H1 (cell line): ENCODE measurements around the gene TECTB. TPM values are rescaled to one million over a fixed set of nuclear protein-coding genes. Genes with fewer than 3 reads are reported as not detected.

Experiments used
- CTCF ChIA-PET: fragments of 300-600 bp; sonication (Branson Sonifier 250); formaldehyde crosslinking; loops from one replicate; lab custom pipeline; 2021; ENCODE audit not compliant: partially characterized antibody; lab: Charles Lee
- POLR2A ChIA-PET: fragments of 300-600 bp; sonication (Branson Sonifier 250); formaldehyde crosslinking; loops from one replicate; lab custom pipeline; 2021; ENCODE audit warnings: inconsistent platforms; ENCODE audit not compliant: partially characterized antibody; lab: Charles Lee
- DNase-seq, 2 experiments: peaks; one replicate each; pipeline versions ENCODE4 v3.0.0 to v3.0.0-alpha.2; 2010 to 2022; ENCODE audit warnings: low spot score in 2 of 2, low read depth in 1 of 2, mixed read lengths in 1 of 2
- FAIRE-seq: peaks from 2 replicates; lab custom pipeline; 2011; peaks lifted over from hg19 to GRCh38; lab: Jason Lieb, UNC
- H2AFZ ChIP-seq: 2 replicates; pipeline ENCODE4 v1.8.1; 2012; ENCODE audit warnings: low read length, inconsistent platforms
- H2AK5ac ChIP-seq: 2 replicates; pipeline ENCODE4 v1.6.1; 2013; ENCODE audit warnings: low read depth, low read length
- H2BK120ac ChIP-seq: replicated peaks from 2 replicates; pipeline ENCODE3; 2013; ENCODE audit warnings: low read depth, low read length, inconsistent platforms
- H2BK12ac ChIP-seq: 2 replicates; pipeline ENCODE4 v1.6.1; 2013; ENCODE audit warnings: low read depth, low read length
- H2BK15ac ChIP-seq: 2 replicates; pipeline ENCODE4 v1.6.1; 2013; ENCODE audit warnings: low read length
- H2BK20ac ChIP-seq: 2 replicates; pipeline ENCODE4 v1.6.1; 2013; ENCODE audit warnings: low read length
- H2BK5ac ChIP-seq: 2 replicates; pipeline ENCODE4 v1.6.1; 2013; ENCODE audit warnings: low read depth, low read length
- H3K14ac ChIP-seq: 2 replicates; pipeline ENCODE4 v1.6.1; 2013; ENCODE audit warnings: inconsistent platforms; ENCODE audit not compliant: insufficient read length
- H3K18ac ChIP-seq: 2 replicates; pipeline ENCODE4 v1.6.1; 2013; ENCODE audit warnings: low read length; ENCODE audit errors: extremely low read depth
- H3K23ac ChIP-seq: 2 replicates; pipeline ENCODE4 v1.6.1; 2013; ENCODE audit warnings: inconsistent platforms; ENCODE audit not compliant: insufficient read length
- H3K23me2 ChIP-seq: 2 replicates; pipeline ENCODE4 v1.6.1; 2013; ENCODE audit warnings: low read depth, low read length
- H3K27ac ChIP-seq: 2 replicates; pipeline ENCODE4 v1.6.1; 2011; ENCODE audit warnings: low read depth, low read length, inconsistent platforms
- H3K27me3 ChIP-seq, 4 experiments: replicated peaks in 1 of 4; 1 replicate in 1 of 4; 2 replicates in 3 of 4; pipeline versions ENCODE4 v1.6.1 to v1.8.1; 2011 to 2013; ENCODE audit warnings: low read length in 3 of 4, mild to moderate bottlenecking in 3 of 4, inconsistent platforms in 2 of 4, mixed read lengths in 2 of 4, moderate library complexity in 1 of 4; ENCODE audit not compliant: control insufficient read depth in 3 of 4, insufficient read depth in 3 of 4; ENCODE audit errors: extremely low read depth in 1 of 4
- H3K36me3 ChIP-seq, 4 experiments: 2 replicates each; pipeline versions ENCODE4 v1.6.1 to v1.8.1; 2011 to 2013; ENCODE audit warnings: mild to moderate bottlenecking in 4 of 4, low read length in 3 of 4, moderate library complexity in 2 of 4, control low read depth in 1 of 4, inconsistent platforms in 1 of 4; ENCODE audit not compliant: insufficient read depth in 4 of 4, control insufficient read depth in 2 of 4
- H3K4ac ChIP-seq: replicated peaks from 2 replicates; pipeline ENCODE3; 2013; ENCODE audit warnings: low read length, low read depth, mixed read lengths, inconsistent platforms; ENCODE audit not compliant: insufficient read length
- H3K4me1 ChIP-seq, 4 experiments: replicated peaks in 1 of 4; 1 replicate in 1 of 4; 2 replicates in 3 of 4; pipeline versions ENCODE4 v1.6.1 to v1.8.1; 2011 to 2013; ENCODE audit warnings: low read length in 3 of 4, inconsistent platforms in 2 of 4, mixed read lengths in 1 of 4; ENCODE audit not compliant: insufficient read depth in 4 of 4, control insufficient read depth in 3 of 4
- H3K4me2 ChIP-seq, 2 experiments: 2 replicates each; pipeline versions ENCODE4 v1.6.1 to v1.8.1; 2011 to 2013; ENCODE audit warnings: low read depth in 2 of 2, low read length in 2 of 2, control low read depth in 1 of 2, inconsistent platforms in 1 of 2, mild to moderate bottlenecking in 1 of 2; ENCODE audit not compliant: insufficient read depth in 1 of 2
- H3K4me3 ChIP-seq, 4 experiments: fragments of 200-600, 300-600 bp in 1 of 4; sonication (generic), shearing (Covaris generic), sonication (Bioruptor Twin) in 1 of 4; 2 replicates each; pipeline versions ENCODE4 v1.5.1 to v1.8.1; 2011 to 2016; ENCODE audit warnings: low read length in 4 of 4, low read depth in 3 of 4, control low read depth in 2 of 4, inconsistent platforms in 2 of 4, mild to moderate bottlenecking in 2 of 4, mixed read lengths in 1 of 4, moderate library complexity in 1 of 4; ENCODE audit not compliant: insufficient read depth in 2 of 4; ENCODE audit errors: extremely low read depth in 1 of 4
- H3K56ac ChIP-seq: replicated peaks from 2 replicates; pipeline ENCODE3; 2013; ENCODE audit warnings: low read depth, mild to moderate bottlenecking, mixed read lengths, low read length, inconsistent platforms; ENCODE audit not compliant: insufficient read length
- H3K79me1 ChIP-seq: 2 replicates; pipeline ENCODE4 v1.6.1; 2013; ENCODE audit warnings: low read depth, low read length, control low read depth
- H3K79me2 ChIP-seq, 2 experiments: 2 replicates each; pipeline versions ENCODE4 v1.6.1 to v1.8.1; 2012 to 2013; ENCODE audit warnings: low read length in 2 of 2, mild to moderate bottlenecking in 2 of 2, inconsistent platforms in 1 of 2; ENCODE audit not compliant: insufficient read depth in 2 of 2, control insufficient read depth in 1 of 2
- H3K9ac ChIP-seq, 4 experiments: replicated peaks in 1 of 4; 1 replicate in 1 of 4; 2 replicates in 3 of 4; pipeline versions ENCODE4 v1.6.1 to v1.8.1; 2011 to 2013; ENCODE audit warnings: low read depth in 3 of 4, low read length in 3 of 4, control low read depth in 2 of 4, mild to moderate bottlenecking in 2 of 4, moderate library complexity in 2 of 4, inconsistent platforms in 1 of 4; ENCODE audit errors: extremely low read depth in 1 of 4
- H3K9me3 ChIP-seq, 2 experiments: 2 replicates each; pipeline versions ENCODE4 v1.6.1 to v1.8.1; 2012 to 2013; ENCODE audit warnings: mild to moderate bottlenecking in 2 of 2, moderate library complexity in 2 of 2, control low read depth in 1 of 2, inconsistent platforms in 1 of 2, low read depth in 1 of 2, low read length in 1 of 2, mixed read lengths in 1 of 2; ENCODE audit not compliant: insufficient read depth in 2 of 2
- H4K20me1 ChIP-seq, 2 experiments: replicated peaks in 1 of 2; 2 replicates each; pipeline versions ENCODE3 to v1.8.1; 2011 to 2013; ENCODE audit warnings: inconsistent platforms in 2 of 2, low read length in 2 of 2, mild to moderate bottlenecking in 1 of 2; ENCODE audit not compliant: insufficient read depth in 2 of 2, control insufficient read depth in 1 of 2
- H4K5ac ChIP-seq: 2 replicates; pipeline ENCODE4 v1.6.1; 2013; ENCODE audit warnings: low read length, low read depth, mixed read lengths, inconsistent platforms; ENCODE audit not compliant: insufficient read length
- H4K8ac ChIP-seq: 2 replicates; pipeline ENCODE4 v1.8.0; 2013; ENCODE audit warnings: mild to moderate bottlenecking, moderate library complexity, low read length, inconsistent platforms; ENCODE audit not compliant: insufficient read depth; ENCODE audit errors: extremely low read depth
- H4K91ac ChIP-seq: replicated peaks from 2 replicates; pipeline ENCODE3; 2013; ENCODE audit warnings: low read length, mixed read lengths, inconsistent platforms; ENCODE audit not compliant: insufficient read length
- ATF3 ChIP-seq: IDR thresholded peaks from 2 replicates; pipeline ENCODE4 v1.6.1; 2011; ENCODE audit warnings: low read depth, mild to moderate bottlenecking, low read length; ENCODE audit not compliant: insufficient read depth
- CBX5 ChIP-seq: fragments of 300-800, 300-1000 bp; sonication (generic); IDR thresholded peaks from 2 replicates; pipeline ENCODE4 v1.7.1; 2016; ENCODE audit warnings: antibody characterized with exemption, low read length, low read depth
- CBX8 ChIP-seq: fragments of 300-800, 300-1000 bp; sonication (generic); IDR thresholded peaks from 2 replicates; pipeline ENCODE4 v1.7.1; 2016; ENCODE audit warnings: low read depth, low read length, borderline replicate concordance
- CREB1 ChIP-seq: IDR thresholded peaks from 2 replicates; pipeline ENCODE4 v1.6.1; 2012; ENCODE audit warnings: inconsistent platforms
- GABPA ChIP-seq: IDR thresholded peaks from 2 replicates; pipeline ENCODE4 v1.6.1; 2011; ENCODE audit warnings: mild to moderate bottlenecking, low read length, moderate library complexity, borderline replicate concordance; ENCODE audit not compliant: insufficient read depth
- HDAC6 ChIP-seq: IDR thresholded peaks from one replicate; pipeline ENCODE4 v1.7.1; 2012; ENCODE audit warnings: low read depth, mild to moderate bottlenecking, inconsistent platforms, low read length, moderate library complexity
- JUN ChIP-seq: IDR thresholded peaks from 2 replicates; pipeline ENCODE4 v1.6.1; 2011; ENCODE audit warnings: low read depth, mild to moderate bottlenecking, improper control_type of control experiment, low read length
- JUND ChIP-seq: IDR thresholded peaks from 2 replicates; pipeline ENCODE4 v1.6.1; 2011; ENCODE audit warnings: mild to moderate bottlenecking, improper control_type of control experiment, low read length
- MAFK ChIP-seq: IDR thresholded peaks from 2 replicates; pipeline ENCODE4 v1.6.1; 2012; ENCODE audit warnings: low read depth, mild to moderate bottlenecking, improper control_type of control experiment, low read length
- RXRA ChIP-seq: IDR thresholded peaks from 2 replicates; pipeline ENCODE4 v1.6.1; 2011; ENCODE audit warnings: low read depth, mild to moderate bottlenecking, low read length, moderate library complexity; ENCODE audit not compliant: insufficient read depth
- TBP ChIP-seq: IDR thresholded peaks from 2 replicates; pipeline ENCODE4 v1.6.1; 2011; ENCODE audit warnings: low read depth, low read length, improper control_type of control experiment
- WGBS, 2 experiments: shearing (Covaris generic) in 1 of 2; methylation state at CpG; one replicate each; pipeline versions ENCODE4 v1.1.6 to v1.1.7; 2013 to 2015; ENCODE audit warnings: low lambda C conversion rate in 2 of 2, mixed read lengths in 2 of 2, inconsistent platforms in 1 of 2, low coverage in 1 of 2, missing lambda C conversion rate in 1 of 2; ENCODE audit not compliant: insufficient replicate concordance in 2 of 2, insufficient coverage in 1 of 2, insufficient read length in 1 of 2; ENCODE audit errors: extremely low coverage in 1 of 2, missing lambda C conversion rate in 1 of 2; 5-methylcytosine and 5-hydroxymethylcytosine counted together
- polyA plus RNA-seq, 7 experiments: library from polyadenylated mRNA; depleted of rRNA in 3 of 7; stranded (reverse) in 5 of 7; unstranded in 2 of 7; fragments of >200 nt in 5 of 7; fragments of 200-250 nt in 2 of 7; gene quantifications; 1 replicate in 5 of 7; 2 replicates in 1 of 7; 4 replicates in 1 of 7; pipeline versions ENCODE4 v1.2.1 to v1.2.3, GENCODE V29; 2011 to 2013; ENCODE audit warnings: missing spikeins in 2 of 7, mixed read lengths in 2 of 7
- total RNA-seq: library from RNA; stranded (reverse); fragmentation: NEBNext Ultra II Directional; extraction: Animal tissue kit (Norgen Biotek cat#: 25700); gene quantifications from 2 replicates; pipeline ENCODE4 v1.2.1, GENCODE V29; 2021
- TF ChIP-seq, protein P1 (sequence below): IDR thresholded peaks from 2 replicates; pipeline ENCODE4 v1.6.1; 2011; ENCODE audit warnings: low read length, improper control_type of control experiment
- TF ChIP-seq, protein P2 (sequence below): IDR thresholded peaks from 2 replicates; pipeline ENCODE4 v1.6.1; 2012; ENCODE audit warnings: inconsistent platforms

TECTB gene
- total and polyA plus RNA-seq, 2 of the 8 experiments (the other 6 are each of a cell fraction or from before 2014, with no cell fraction given), result not detected

DNA sequence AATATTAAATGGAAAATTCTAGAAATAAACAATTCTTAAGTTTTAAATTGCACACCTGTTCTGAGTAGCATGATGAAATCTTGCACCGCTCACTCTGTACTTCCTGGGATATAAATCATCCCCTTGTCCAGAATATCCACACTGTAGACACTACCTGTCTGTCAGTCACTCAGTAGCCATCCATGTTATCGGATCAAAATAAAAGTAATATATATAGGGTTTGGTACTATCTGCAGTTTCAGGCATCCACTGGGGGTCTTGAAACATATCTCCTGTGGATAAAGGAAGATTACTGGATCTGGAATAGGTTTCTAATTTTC, 6.8 kb downstream of the TECTB start:
- CTCF ChIA-PET, result interaction anchor here (0.6 kb wide), 1 partner anchor 11 kb away, joined by 4 read pairs; no protein-coding TSS in a partner anchor

More for the DNA sequence above, 6.8 kb downstream of the TECTB start:
- no peaks in the 10 kb centered on the region for H4K20me1 ChIP-seq
- no peaks in the 10 kb centered on the region for H3K9me3 ChIP-seq
- DNase-seq (no peak), FAIRE-seq (no peak)
- POLR2A ChIA-PET, result no interaction called here
- H3K23me2 ChIP-seq, result no peaks in the 10 kb centered on the region
- no peak overlapping the region for H2AFZ ChIP-seq
- H3K36me3 ChIP-seq, result no peaks in the 10 kb centered on the region
- no peak overlapping the region for H3K23ac ChIP-seq
- no peak overlapping the region for H2AK5ac ChIP-seq
- TF ChIP-seq RXRA (no peak), TBP (no peak), HDAC6 (no peak), ATF3 (no peak), JUND (no peak), CBX8 (no peak), JUN (no peak), MAFK (no peak), GABPA (no peak), CREB1 (no peak), CBX5 (no peak)
- TF ChIP-seq, protein P1, sequence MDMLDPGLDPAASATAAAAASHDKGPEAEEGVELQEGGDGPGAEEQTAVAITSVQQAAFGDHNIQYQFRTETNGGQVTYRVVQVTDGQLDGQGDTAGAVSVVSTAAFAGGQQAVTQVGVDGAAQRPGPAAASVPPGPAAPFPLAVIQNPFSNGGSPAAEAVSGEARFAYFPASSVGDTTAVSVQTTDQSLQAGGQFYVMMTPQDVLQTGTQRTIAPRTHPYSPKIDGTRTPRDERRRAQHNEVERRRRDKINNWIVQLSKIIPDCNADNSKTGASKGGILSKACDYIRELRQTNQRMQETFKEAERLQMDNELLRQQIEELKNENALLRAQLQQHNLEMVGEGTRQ, result no peak
- TF ChIP-seq, protein P2, sequence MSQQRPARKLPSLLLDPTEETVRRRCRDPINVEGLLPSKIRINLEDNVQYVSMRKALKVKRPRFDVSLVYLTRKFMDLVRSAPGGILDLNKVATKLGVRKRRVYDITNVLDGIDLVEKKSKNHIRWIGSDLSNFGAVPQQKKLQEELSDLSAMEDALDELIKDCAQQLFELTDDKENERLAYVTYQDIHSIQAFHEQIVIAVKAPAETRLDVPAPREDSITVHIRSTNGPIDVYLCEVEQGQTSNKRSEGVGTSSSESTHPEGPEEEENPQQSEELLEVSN, result no peak
- no peak overlapping the region for H3K4me3 ChIP-seq
- H3K79me1 ChIP-seq, result no peaks in the 10 kb centered on the region
- H2BK15ac ChIP-seq, result no peak overlapping the region
- 89% methylated on average over 2 of the region's 2 CpGs; no CpG with 5 or more reads in 1 of the 2 experiments for WGBS, 2 experiments
- no peak overlapping the region for H4K91ac ChIP-seq
- H3K4me2 ChIP-seq, result no peak overlapping the region
- no peaks in the 10 kb centered on the region for H3K4me1 ChIP-seq
- H4K5ac ChIP-seq, result no peak overlapping the region
- no peak overlapping the region for H3K56ac ChIP-seq
- H3K14ac ChIP-seq, result no peak overlapping the region
- no peak overlapping the region for H2BK120ac ChIP-seq
- no peak overlapping the region for H2BK5ac ChIP-seq
- no peak overlapping the region for H4K8ac ChIP-seq
- no peak overlapping the region for H2BK12ac ChIP-seq
- no peak overlapping the region for H3K9ac ChIP-seq
- H3K4ac ChIP-seq, result no peak overlapping the region
- H3K79me2 ChIP-seq, result no peaks in the 10 kb centered on the region
- H3K27me3 ChIP-seq, result peaks cover 0 to 3% (median 1%) of the 10 kb centered on the region in 4 experiments; a peak in 5 of 7 replicates
- H3K27ac ChIP-seq, result no peak overlapping the region
- H3K18ac ChIP-seq, result no peak overlapping the region
- no peak overlapping the region for H2BK20ac ChIP-seq
